HL-60 (cell line): Measurements from ENCODE around the gene CCDC194.
A peak's percentile ranks its signal among the peaks of the same experiment; 100 is the strongest.

ENCODE experiments used
- DNase-seq, 2 experiments: peaks; one replicate each; pipeline ENCODE4 v3.0.0-alpha.2; 2010 to 2020; ENCODE audit warnings: low read depth in 1 of 2, low spot score in 1 of 2
- H3K27ac ChIP-seq: fragments of 250-450 bp; sonication (Bioruptor Pico); replicated peaks from 2 replicates; pipeline ENCODE4 v1.5.1; 2020; ENCODE audit warnings: mild to moderate bottlenecking, moderate library complexity
- H3K27me3 ChIP-seq: fragments of 250-450 bp; sonication (Bioruptor Pico); 2 replicates; pipeline ENCODE4 v1.5.1; 2021; ENCODE audit warnings: mild to moderate bottlenecking, moderate library complexity; ENCODE audit not compliant: insufficient read depth, poor library complexity, severe bottlenecking
- H3K4me3 ChIP-seq: replicated peaks from 2 replicates; pipeline ENCODE4 v1.5.1; 2011; ENCODE audit warnings: mild to moderate bottlenecking, control low read depth, low read length; ENCODE audit not compliant: insufficient read depth
- CTCF ChIP-seq: IDR thresholded peaks from one replicate; pipeline ENCODE4 v1.5.1; 2011; ENCODE audit warnings: low read length, control low read depth, inconsistent platforms; ENCODE audit not compliant: insufficient read depth
- GABPA ChIP-seq: IDR thresholded peaks from 2 replicates; pipeline ENCODE4 v1.6.1; 2012; ENCODE audit warnings: low read depth
- POLR2AphosphoS5 ChIP-seq: IDR thresholded peaks from 2 replicates; pipeline ENCODE4 v1.6.1; 2012; ENCODE audit warnings: low read depth
- REST ChIP-seq: IDR thresholded peaks from 2 replicates; pipeline ENCODE4 v1.6.1; 2012; ENCODE audit warnings: low read depth; ENCODE audit not compliant: insufficient replicate concordance
- SPI1 ChIP-seq: IDR thresholded peaks from 2 replicates; pipeline ENCODE4 v1.6.1; 2012; ENCODE audit warnings: low read depth, mild to moderate bottlenecking, borderline replicate concordance

Gene CCDC194

DNA sequence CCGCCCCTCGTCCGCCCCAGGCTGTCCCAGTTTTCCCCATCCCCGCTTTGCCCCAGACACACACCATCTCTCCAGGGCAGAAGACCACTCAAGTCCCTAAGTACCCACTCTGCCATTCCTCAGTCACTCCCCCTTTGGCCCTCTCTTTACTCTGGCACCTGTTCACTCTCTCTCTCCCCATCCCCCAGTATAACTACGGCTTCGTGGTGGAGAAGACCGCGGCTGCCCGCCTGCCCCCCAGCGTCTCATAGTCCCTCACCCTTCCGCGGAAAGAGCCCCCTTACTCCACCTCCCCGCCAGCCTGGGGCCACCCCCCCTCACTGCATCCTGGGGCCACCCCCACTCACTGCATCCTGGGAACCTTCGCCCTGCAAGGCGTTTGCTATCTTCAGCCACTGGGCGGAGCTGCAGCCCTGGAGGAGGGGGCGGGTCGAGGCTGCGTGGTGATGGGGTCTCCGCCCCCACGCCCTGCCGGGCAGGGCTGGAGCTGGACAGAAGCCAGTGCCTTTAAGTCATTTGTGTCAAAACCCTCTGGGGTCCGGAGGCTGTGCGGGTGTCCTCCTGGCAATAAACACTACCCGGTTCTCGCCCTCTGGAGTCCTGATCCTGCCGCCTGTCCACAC, 30.9 kb upstream of the CCDC194 start:
- DNase-seq = peak in 1 of 2 experiments; percentile 28
- Histone ChIP-seq H3K4me3 (no peak overlapping the region), H3K27me3 (no peaks in the 10 kb centered on the region), H3K27ac (no peak overlapping the region)
- TF ChIP-seq SPI1 (no peak), REST (no peak), CTCF (no peak), GABPA (no peak), POLR2AphosphoS5 (no peak)

- Histone ChIP-seq H3K4me3 (no peak overlapping the region), H3K27me3 (no peaks in the 10 kb centered on the region), H3K27ac (no peak overlapping the region)
- DNase-seq = no peak
- no peak for TF ChIP-seq GABPA
These were observed 29.6 kb upstream of the CCDC194 start for GRCh38 chr19:17423429-17424208.

DNA sequence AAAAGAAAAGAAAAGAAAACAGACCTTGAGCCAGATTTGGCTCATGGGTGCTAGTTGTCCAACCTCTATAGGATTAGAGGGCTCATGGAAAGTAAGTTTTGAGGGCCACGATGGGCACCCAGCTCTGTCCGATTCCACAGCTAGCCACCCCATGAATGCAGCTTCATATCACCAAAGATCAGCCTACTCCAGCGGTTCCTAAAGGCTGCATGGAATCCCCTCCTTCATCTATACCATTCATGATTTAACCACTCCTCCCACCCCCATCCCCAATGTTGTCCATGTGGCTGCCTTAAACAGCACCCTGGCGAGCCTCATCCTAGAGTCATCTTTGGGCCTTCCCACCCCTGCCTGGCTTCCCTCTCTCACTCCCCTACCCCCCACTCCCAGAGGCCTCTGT, 27.9 kb upstream of the CCDC194 start:
- TF ChIP-seq CTCF (no peak), POLR2AphosphoS5 (no peak), REST (no peak), SPI1 (no peak), GABPA (no peak)
- no peak overlapping the region for H3K27ac ChIP-seq
- no peaks in the 10 kb centered on the region for H3K27me3 ChIP-seq
- H3K4me3 ChIP-seq = no peak overlapping the region
- no peak for DNase-seq

GRCh38 chr19:17420475-17420924, 26.5 kb upstream of the CCDC194 start:
- TF ChIP-seq CTCF = no peak
- TF ChIP-seq REST = no peak
- no peak for TF ChIP-seq POLR2AphosphoS5
- no peak for TF ChIP-seq SPI1
- TF ChIP-seq GABPA = no peak
- Histone ChIP-seq H3K27me3 (no peaks in the 10 kb centered on the region), H3K4me3 (peak overlapping the region; percentile 88), H3K27ac (peak overlapping the region; percentile 59)
- peak in 1 of 2 experiments; percentile 34 for DNase-seq
